Measurements from ENCODE around the gene LATS2. TPM values are rescaled to one million over a fixed set of nuclear protein-coding genes. Genes with fewer than 3 reads are reported as not detected.
A peak's percentile ranks its signal among the peaks of the same experiment; 100 is the strongest.
"Not testable (repeated sequence)": the region's sequence is repeated elsewhere in the genome, so short reads cannot be mapped to it uniquely, and the experiment has no call there.

Gene LATS2
- total RNA-seq, 1 donor from 2014 or later, result 20.5 TPM

GRCh38 chr13:20960663-20961309, 100.6 kb downstream of the LATS2 start:
- no peak for DNase-seq

- not testable (repeated sequence) for DNase-seq
Measured at GRCh38 chr13:20957049-20957620, 104.3 kb downstream of the LATS2 start.

- DNase-seq, result no peak
Measured at GRCh38 chr13:20955496-20955895, 105.9 kb downstream of the LATS2 start.

GRCh38 chr13:20953245-20953931, 108.0 kb downstream of the LATS2 start:
- DNase-seq, result no peak

GRCh38 chr13:20952838-20953237, 108.5 kb downstream of the LATS2 start:
- no peak for DNase-seq

- DNase-seq, result not testable (repeated sequence)
Measured at GRCh38 chr13:20948001-20948400, 113.4 kb downstream of the LATS2 start.

GRCh38 chr13:20945952-20946383, 115.4 kb downstream of the LATS2 start:
- DNase-seq, result no peak

- DNase-seq, result no peak
Measured at GRCh38 chr13:20942938-20943559, 118.3 kb downstream of the LATS2 start.

GRCh38 chr13:20940511-20940910, 120.9 kb downstream of the LATS2 start:
- not testable (repeated sequence) for DNase-seq

- DNase-seq, result no peak
Measured at GRCh38 chr13:20940083-20940482, 121.3 kb downstream of the LATS2 start.

GRCh38 chr13:20939662-20940061, 121.7 kb downstream of the LATS2 start:
- DNase-seq, result no peak

GRCh38 chr13:20938302-20938701, 123.1 kb downstream of the LATS2 start:
- no peak for DNase-seq

GRCh38 chr13:20927596-20928257, 133.7 kb downstream of the LATS2 start:
- DNase-seq, result no peak

- DNase-seq, result not testable (repeated sequence)
Measured at GRCh38 chr13:20925395-20925790, 136.0 kb downstream of the LATS2 start.

- DNase-seq, result peak; percentile 96
Measured at GRCh38 chr13:20924758-20925394, 136.5 kb downstream of the LATS2 start.

- DNase-seq, result peak; percentile 68
Measured at GRCh38 chr13:20923272-20923671, 138.1 kb downstream of the LATS2 start.

Small RNAs within 50 kb of the gene (small RNA-seq; reads per million reads assigned to genes)
- gene PPIAP27 (ENCODE audit: low replicate concordance), result not detected
- not detected for gene RNU4-9P (ENCODE audit: low replicate concordance)

Other genes starting within 250 kb of the LATS2 start
- 31.2 TPM for gene XPO4, start 158.8 kb downstream of the LATS2 start, total RNA-seq
- 62.0 TPM for gene SAP18, start 78.5 kb upstream of the LATS2 start, total RNA-seq
- 7.0 TPM for gene SKA3, start 115.0 kb upstream of the LATS2 start, total RNA-seq
- 20.1 TPM for gene MRPL57, start 115.1 kb upstream of the LATS2 start, total RNA-seq

Data from tongue (tissue), 3 donors.